ENCODE results near the gene IFIT5. TPM values are rescaled to one million over a fixed set of nuclear protein-coding genes. Genes with fewer than 3 reads are reported as not detected.

IFIT5 gene
- total RNA-seq, 3 donors from 2014 or later (not counting 1 experiment from before 2014, with no cell fraction given) = 17.7 to 23.6 (median 20.4) TPM

- TF ChIP-seq CTCF (IDR thresholded peaks at IDR 0.05) = no peak
- DNase-seq (no peak), ATAC-seq (no peak)
- Histone ChIP-seq H3K36me3 (ENCODE audit: control insufficient read depth, insufficient read depth, low read length) (no peaks in the 10 kb centered on the region), H3K27ac (ENCODE audit: low read length) (no peak overlapping the region), H3K27me3 (ENCODE audit: control insufficient read depth, insufficient read depth, low read length) (peaks cover 3% of the 10 kb centered on the region), H3K4me3 (ENCODE audit: low read length) (no peak overlapping the region), H3K4me1 (ENCODE audit: control insufficient read depth, insufficient read depth, low read length) (no peaks in the 10 kb centered on the region), H3K9me3 (ENCODE audit: control insufficient read depth, insufficient read depth, low read length) (no peaks in the 10 kb centered on the region)
- Mint-ChIP-seq H3K27ac (no peak overlapping the region), H3K27me3 (ENCODE audit: low read depth in 2 of 2) (peaks cover 31 to 46% of the 10 kb centered on the region in 2 donors), H3K4me3 (no peak overlapping the region), H3K4me1 (no peaks in the 10 kb centered on the region), H3K9me3 (no peaks in the 10 kb centered on the region), H3K36me3 (no peaks in the 10 kb centered on the region)
- WGBS (ENCODE audit: insufficient coverage) = 86% methylated on average over 1 of the region's 1 CpG
- intact Hi-C loops (cut with micrococcal nuclease) = no loop called here
Measured at GRCh38 chr10:89458784-89459183, 44.4 kb downstream of the IFIT5 start.

DNA sequence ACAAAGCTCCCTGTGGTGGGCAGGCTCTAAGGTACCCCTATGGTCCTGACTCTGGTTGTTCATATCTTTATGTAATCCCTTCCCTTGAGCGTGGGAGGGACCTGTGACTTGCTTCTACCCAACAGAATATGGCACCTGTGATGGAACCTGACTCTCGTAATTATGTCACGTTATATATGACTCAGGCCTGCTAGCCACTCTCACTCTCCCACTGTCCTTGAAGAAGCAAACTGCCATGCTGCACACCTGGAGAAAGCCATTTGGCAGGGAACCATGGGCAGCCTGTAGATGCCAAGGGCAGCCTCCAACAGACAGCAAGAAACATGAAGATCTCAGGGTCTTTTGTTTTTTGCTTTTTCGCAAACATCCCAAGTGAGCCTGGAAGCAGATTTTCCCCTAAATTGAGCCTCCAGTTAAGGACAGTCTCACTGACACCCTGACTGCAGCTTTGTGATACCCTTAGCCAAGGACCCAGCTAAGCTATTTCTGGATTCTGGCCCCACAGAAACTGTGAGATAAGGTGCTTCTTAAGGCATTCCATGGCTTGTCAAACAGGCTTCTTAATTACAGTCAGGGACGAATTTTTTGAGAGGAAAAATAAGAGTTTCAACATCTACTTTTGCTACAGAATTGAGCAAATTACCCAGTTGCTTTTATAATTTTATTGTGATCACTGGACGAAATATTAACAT is 49.6 kb downstream of the IFIT5 start:
- intact Hi-C loops (cut with micrococcal nuclease) = no loop called here
- Mint-ChIP-seq H3K4me1 (no peaks in the 10 kb centered on the region), H3K36me3 (no peaks in the 10 kb centered on the region), H3K9me3 (no peaks in the 10 kb centered on the region), H3K27ac (no peak overlapping the region), H3K4me3 (no peak overlapping the region), H3K27me3 (ENCODE audit: low read depth in 2 of 2) (peaks cover 18 to 35% of the 10 kb centered on the region in 2 donors)
- H3K27ac ChIP-seq (ENCODE audit: low read length) = no peak overlapping the region
- no peak for DNase-seq
- 95% methylated on average over 4 of the region's 6 CpGs for whole genome bisulfite sequencing (ENCODE audit: insufficient coverage)
- no peak for TF ChIP-seq CTCF (IDR thresholded peaks at IDR 0.05)
- H3K9me3 ChIP-seq (ENCODE audit: control insufficient read depth, insufficient read depth, low read length) = no peaks in the 10 kb centered on the region
- ATAC-seq = no peak
- no peaks in the 10 kb centered on the region for H3K4me1 ChIP-seq (ENCODE audit: control insufficient read depth, insufficient read depth, low read length)
- H3K27me3 ChIP-seq (ENCODE audit: control insufficient read depth, insufficient read depth, low read length) = peaks cover 3% of the 10 kb centered on the region
- no peaks in the 10 kb centered on the region for H3K36me3 ChIP-seq (ENCODE audit: control insufficient read depth, insufficient read depth, low read length)
- no peak overlapping the region for H3K4me3 ChIP-seq (ENCODE audit: low read length)

DNA sequence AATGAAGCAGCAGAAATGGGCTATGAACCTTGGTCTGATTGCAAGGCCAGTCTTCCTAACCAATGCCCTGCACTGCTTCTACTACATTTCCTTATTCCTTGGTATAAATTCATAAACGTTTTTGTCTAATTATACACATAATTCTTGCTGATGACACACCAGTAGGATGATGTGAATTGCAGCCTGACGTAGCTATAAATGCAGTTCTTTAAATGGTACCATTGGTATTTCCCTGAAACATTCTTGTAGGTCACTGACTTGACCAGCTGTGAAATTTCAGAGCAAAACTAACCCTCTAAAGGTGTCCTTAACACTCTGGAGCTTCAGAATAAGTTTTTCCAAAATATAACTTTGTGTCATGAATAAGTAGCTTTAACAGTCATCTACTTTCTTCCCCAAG is 50.8 kb downstream of the IFIT5 start:
- intact Hi-C loops (cut with micrococcal nuclease) = no loop called here
- no peak for ATAC-seq
- H3K36me3 Mint-ChIP-seq = no peaks in the 10 kb centered on the region
- no peak for DNase-seq
- 71% methylated on average over 1 of the region's 2 CpGs for WGBS (ENCODE audit: insufficient coverage)
- no peaks in the 10 kb centered on the region for H3K4me1 ChIP-seq (ENCODE audit: control insufficient read depth, insufficient read depth, low read length)
- no peaks in the 10 kb centered on the region for H3K4me1 Mint-ChIP-seq
- no peak overlapping the region for H3K27ac Mint-ChIP-seq
- H3K4me3 Mint-ChIP-seq = no peak overlapping the region
- H3K27me3 Mint-ChIP-seq (ENCODE audit: low read depth in 2 of 2) = peaks cover 15 to 31% of the 10 kb centered on the region in 2 donors
- peaks cover 3% of the 10 kb centered on the region for H3K27me3 ChIP-seq (ENCODE audit: control insufficient read depth, insufficient read depth, low read length)
- H3K27ac ChIP-seq (ENCODE audit: low read length) = no peak overlapping the region
- H3K9me3 Mint-ChIP-seq = no peaks in the 10 kb centered on the region
- TF ChIP-seq CTCF (IDR thresholded peaks at IDR 0.05) = no peak
- H3K4me3 ChIP-seq (ENCODE audit: low read length) = no peak overlapping the region
- no peaks in the 10 kb centered on the region for H3K9me3 ChIP-seq (ENCODE audit: control insufficient read depth, insufficient read depth, low read length)
- H3K36me3 ChIP-seq (ENCODE audit: control insufficient read depth, insufficient read depth, low read length) = no peaks in the 10 kb centered on the region

GRCh38 chr10:89466599-89467035 is 52.2 kb downstream of the IFIT5 start:
- intact Hi-C loops (cut with micrococcal nuclease) = no loop called here

More at GRCh38 chr10:89466599-89467035, 52.2 kb downstream of the IFIT5 start:
- DNase-seq = no peak
- no peaks in the 10 kb centered on the region for H3K9me3 ChIP-seq (ENCODE audit: control insufficient read depth, insufficient read depth, low read length)
- Mint-ChIP-seq H3K27me3 (ENCODE audit: low read depth in 2 of 2) (peaks cover 11 to 19% of the 10 kb centered on the region in 2 donors), H3K27ac (no peak overlapping the region), H3K4me1 (no peaks in the 10 kb centered on the region), H3K36me3 (no peaks in the 10 kb centered on the region), H3K9me3 (no peaks in the 10 kb centered on the region), H3K4me3 (no peak overlapping the region)
- no peaks in the 10 kb centered on the region for H3K4me1 ChIP-seq (ENCODE audit: control insufficient read depth, insufficient read depth, low read length)
- TF ChIP-seq CTCF (IDR thresholded peaks at IDR 0.05) = no peak
- no peaks in the 10 kb centered on the region for H3K36me3 ChIP-seq (ENCODE audit: control insufficient read depth, insufficient read depth, low read length)
- WGBS (ENCODE audit: insufficient coverage) = 16% methylated on average over 2 of the region's 3 CpGs
- no peak for ATAC-seq
- no peak overlapping the region for H3K27ac ChIP-seq (ENCODE audit: low read length)
- H3K4me3 ChIP-seq (ENCODE audit: low read length) = no peak overlapping the region
- H3K27me3 ChIP-seq (ENCODE audit: control insufficient read depth, insufficient read depth, low read length) = no peaks in the 10 kb centered on the region

Measured in natural killer cell (primary cell).